HFF-Myc (cell line): ENCODE measurements around the gene BHLHA9.

ENCODE experiments used
- DNase-seq: peaks from one replicate; pipeline ENCODE4 v3.0.0-alpha.2; 2011; ENCODE audit warnings: low read depth; ENCODE audit errors: extremely low read depth
- H3K4me3 ChIP-seq: replicated peaks from 2 replicates; pipeline ENCODE4 v1.5.1; 2011; ENCODE audit warnings: low read depth, mild to moderate bottlenecking, control low read depth, low read length
- TF ChIP-seq, protein P1 (sequence below): IDR thresholded peaks from 2 replicates; pipeline ENCODE4 v1.5.1; 2012; ENCODE audit warnings: mild to moderate bottlenecking, low read depth, low read length, control low read depth; ENCODE audit errors: missing control alignments

Gene BHLHA9

DNA sequence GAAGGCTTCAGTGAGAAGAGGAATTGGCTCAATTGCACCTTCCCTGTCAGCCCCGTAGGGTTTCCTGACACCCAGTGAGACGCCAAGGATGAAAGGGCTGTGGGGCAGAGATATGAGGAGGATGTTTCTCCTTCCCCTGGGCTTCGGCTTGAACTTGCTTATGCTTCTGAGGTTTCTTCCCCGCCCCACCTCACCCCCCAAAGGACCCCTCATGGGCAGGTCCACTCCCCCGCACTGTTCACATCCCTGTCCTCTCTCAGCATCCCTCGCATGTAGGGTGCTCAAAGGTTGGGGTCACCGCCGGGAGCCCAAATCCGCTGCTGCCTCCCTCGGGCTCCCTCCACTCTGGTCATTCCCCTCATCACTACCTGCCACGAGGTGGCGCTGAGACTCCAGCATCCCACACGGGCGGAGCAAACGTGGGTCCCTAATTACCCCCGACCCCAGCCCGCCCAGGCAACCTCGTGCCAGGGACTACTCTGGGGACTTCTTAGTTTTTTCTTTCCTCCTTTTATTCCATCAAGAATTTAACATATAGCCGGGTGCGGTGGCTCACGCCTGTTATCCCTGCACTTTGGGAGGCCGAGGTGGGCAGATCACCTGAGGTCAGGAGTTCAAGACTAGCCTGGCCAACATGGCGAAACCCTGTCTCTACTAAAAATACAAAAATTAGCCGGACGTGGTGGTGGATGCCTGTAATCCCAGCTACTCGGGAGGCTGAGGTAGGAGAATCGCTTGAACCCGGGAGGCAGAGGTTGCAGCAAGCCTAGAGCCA, 5.9 kb downstream of the BHLHA9 start:
- no peak overlapping the region for H3K4me3 ChIP-seq
- TF ChIP-seq, protein P1, sequence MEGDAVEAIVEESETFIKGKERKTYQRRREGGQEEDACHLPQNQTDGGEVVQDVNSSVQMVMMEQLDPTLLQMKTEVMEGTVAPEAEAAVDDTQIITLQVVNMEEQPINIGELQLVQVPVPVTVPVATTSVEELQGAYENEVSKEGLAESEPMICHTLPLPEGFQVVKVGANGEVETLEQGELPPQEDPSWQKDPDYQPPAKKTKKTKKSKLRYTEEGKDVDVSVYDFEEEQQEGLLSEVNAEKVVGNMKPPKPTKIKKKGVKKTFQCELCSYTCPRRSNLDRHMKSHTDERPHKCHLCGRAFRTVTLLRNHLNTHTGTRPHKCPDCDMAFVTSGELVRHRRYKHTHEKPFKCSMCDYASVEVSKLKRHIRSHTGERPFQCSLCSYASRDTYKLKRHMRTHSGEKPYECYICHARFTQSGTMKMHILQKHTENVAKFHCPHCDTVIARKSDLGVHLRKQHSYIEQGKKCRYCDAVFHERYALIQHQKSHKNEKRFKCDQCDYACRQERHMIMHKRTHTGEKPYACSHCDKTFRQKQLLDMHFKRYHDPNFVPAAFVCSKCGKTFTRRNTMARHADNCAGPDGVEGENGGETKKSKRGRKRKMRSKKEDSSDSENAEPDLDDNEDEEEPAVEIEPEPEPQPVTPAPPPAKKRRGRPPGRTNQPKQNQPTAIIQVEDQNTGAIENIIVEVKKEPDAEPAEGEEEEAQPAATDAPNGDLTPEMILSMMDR: peak; percentile 73
- DNase-seq: no peak

DNA sequence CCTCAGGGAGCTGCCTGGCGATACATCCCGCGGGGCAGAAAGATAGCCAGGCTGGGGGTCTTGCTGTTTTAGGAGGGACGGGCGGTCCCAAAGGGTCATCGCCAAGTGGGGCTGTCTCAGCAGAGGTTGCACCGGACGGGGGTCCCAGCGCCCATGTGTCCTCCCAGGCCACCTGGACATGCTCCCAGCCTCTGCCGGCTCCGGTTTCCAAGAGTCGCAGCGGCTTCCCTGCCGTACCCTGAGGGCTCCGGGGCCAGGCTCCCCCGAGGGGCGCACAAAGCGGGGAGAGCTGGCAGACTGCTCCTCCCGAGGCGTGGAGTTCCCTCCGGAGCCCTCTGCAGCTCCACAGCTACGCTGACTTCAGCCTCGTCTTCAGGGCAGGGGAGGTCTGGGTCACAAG, 10.4 kb downstream of the BHLHA9 start:
- TF ChIP-seq, protein P1: no peak
- no peak overlapping the region for H3K4me3 ChIP-seq
- DNase-seq: no peak

DNA sequence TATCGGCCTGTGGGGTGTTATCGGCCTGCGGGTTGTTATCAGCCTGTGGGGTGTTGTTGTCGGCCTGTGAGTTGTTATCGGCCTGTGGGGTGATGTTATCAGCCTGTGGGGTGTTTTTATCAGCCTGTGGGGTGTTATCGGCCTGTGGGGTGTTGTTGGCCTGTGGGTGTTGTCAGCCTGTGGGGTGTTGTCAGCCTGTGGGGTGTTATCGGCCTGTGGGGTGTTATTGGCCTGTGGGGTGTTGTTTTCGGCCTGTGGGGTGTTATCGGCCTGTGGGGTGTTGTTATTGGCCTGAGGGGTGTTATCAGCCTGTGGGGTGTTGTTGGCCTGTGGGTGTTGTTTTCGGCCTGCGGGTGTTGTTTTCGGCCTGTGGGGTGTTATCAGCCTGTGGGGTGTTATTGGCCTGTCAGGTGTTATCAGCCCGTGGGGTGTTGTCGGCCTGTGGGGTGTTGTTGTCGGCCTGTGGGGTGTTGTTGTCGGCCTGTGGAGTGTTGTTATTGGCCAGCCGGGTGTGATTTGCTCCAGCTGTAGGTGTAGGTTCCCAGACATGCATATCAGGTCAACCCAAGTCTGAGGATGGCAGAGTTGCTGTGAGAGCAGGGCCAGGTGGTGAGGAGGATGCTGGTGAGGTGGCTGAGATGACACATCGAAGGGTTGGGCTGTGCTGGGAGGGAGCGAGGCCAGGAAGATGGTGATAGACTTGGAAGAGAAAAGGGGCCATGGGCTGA, 16.3 kb downstream of the BHLHA9 start:
- H3K4me3 ChIP-seq: no peak overlapping the region
- TF ChIP-seq, protein P1: no peak
- no peak for DNase-seq

DNA sequence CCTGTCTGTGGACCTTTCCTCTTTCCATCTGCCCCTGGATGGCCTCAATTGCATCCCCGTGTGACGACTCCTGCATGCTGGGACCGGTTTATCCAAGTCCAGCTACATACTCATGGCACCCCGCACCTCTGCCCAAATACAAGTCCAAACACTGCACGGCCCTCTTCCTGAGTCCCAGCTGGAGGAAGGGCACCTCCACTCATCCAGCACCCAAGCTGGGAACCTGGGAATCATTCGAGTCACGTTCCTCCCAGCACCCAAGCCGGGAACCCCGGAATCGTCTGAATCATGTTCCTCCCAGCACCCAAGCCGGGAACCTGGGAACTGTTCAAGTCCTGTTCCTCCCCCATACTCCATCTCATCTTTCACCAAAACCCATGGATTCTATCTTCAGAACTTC, 19.5 kb downstream of the BHLHA9 start:
- no peak overlapping the region for H3K4me3 ChIP-seq
- DNase-seq: no peak
- TF ChIP-seq, protein P1: no peak

DNA sequence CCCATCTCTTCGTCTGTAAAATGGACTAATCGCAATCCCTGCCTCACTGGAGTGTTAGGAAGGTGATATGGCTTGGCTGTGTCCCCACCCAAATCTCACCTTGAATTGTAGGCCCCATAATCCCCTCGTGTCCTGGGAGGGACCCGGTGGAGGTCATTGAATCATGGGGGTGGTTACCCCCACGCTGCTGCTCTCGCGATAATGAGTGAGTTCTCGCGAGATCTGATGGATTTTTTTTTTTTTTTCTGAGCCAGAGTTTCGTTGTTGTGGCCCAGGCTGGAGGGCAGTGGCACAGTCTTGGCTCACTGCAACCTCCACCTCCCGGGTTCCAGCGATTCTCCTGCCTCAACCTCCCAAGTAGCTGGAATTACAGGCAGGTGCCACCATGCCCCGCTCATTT, 20.4 kb downstream of the BHLHA9 start:
- DNase-seq: no peak
- H3K4me3 ChIP-seq: no peak overlapping the region
- TF ChIP-seq, protein P1: no peak

DNA sequence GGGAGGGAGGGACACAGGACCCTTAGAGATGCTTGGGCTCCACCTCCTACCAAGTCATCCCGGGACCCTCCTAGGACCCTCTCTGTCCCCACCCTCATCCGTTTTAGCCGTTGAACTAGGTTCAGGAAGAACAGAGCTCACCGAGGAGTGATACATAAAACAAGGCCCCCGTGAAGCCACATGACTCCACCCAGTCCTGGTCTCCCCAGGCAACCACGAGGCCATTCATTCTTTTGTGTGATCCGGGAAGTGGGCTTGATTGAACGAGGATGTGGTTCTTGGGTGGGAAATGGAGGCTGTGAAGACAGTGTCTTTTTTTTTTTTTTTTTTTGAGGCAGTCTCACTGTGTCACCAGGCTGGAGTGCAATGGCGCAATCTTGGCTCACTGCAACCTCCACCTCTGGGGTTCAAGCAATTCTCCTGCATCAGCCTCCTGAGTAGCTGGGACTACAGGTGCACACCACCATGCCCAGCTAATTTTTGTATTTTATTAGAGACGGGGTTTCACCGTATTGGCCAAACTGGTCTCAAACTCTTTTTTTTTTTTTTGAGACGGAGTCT, 24.0 kb downstream of the BHLHA9 start:
- H3K4me3 ChIP-seq: no peak overlapping the region
- no peak for DNase-seq
- TF ChIP-seq, protein P1: no peak
